ENCODE results near the gene RPS24. TPM values are rescaled to one million over a fixed set of nuclear protein-coding genes. Genes with fewer than 3 reads are reported as not detected.
A peak's percentile ranks its signal among the peaks of the same experiment; 100 is the strongest.

Gene RPS24
- total and polyA plus RNA-seq, 2 of the 13 experiments (the other 11 are each of a cell fraction or from before 2014, with no cell fraction given) = 2,690 to 3,319 TPM

GRCh38 chr10:78042058-78042751 is 8.5 kb downstream of the RPS24 start (continued):
- TF ChIP-seq POGK (CRISPR knock-in tag; conservative IDR thresholded peaks at IDR 0.05) = 0 out of 2 replicates have a peak, but pooled peaks have one; percentile 33
- no peak for TF ChIP-seq PAF1 (CRISPR knock-in tag; IDR thresholded peaks at IDR 0.05)
- TF ChIP-seq GATA4 (IDR thresholded peaks at IDR 0.05; ENCODE audit: borderline replicate concordance, low read depth) = no peak
- TF ChIP-seq SSRP1 (CRISPR knock-in tag; IDR thresholded peaks at IDR 0.05) = peak; percentile 18; the same call in 1 of the 2 replicates
- TF ChIP-seq ZFP36 (IDR thresholded peaks at IDR 0.05; ENCODE audit: borderline replicate concordance, low read depth, low read length, partially characterized antibody) = no peak
- TF ChIP-seq POLR2A (IDR thresholded peaks at IDR 0.05; ENCODE audit: insufficient read depth in 1 of 2, low read depth in 2 of 2, low read length in 2 of 2) = peak; percentile 7 to 51; a peak in 2 of 4 replicates

GRCh38 chr10:78042752-78043104 is 9.1 kb downstream of the RPS24 start:
- in situ Hi-C loops (cut with HindIII; ENCODE audit: extremely low pct_ligation_motif_present, low pct_unique_long_range_greater_than_20kb) = no loop called here
- Histone ChIP-seq H3K79me2 (ENCODE audit: insufficient read depth, low read length) (peaks cover 14% of the 10 kb centered on the region), H3K9ac (ENCODE audit: insufficient read depth, low read depth, low read length) (no peak overlapping the region), H3K27ac (ENCODE audit: extremely low read length, insufficient read depth, low read length) (no peak overlapping the region), H2AFZ (ENCODE audit: low read length) (no peak overlapping the region), H3K4me1 (ENCODE audit: insufficient read depth, low read length) (peaks cover 27% of the 10 kb centered on the region), H3K36me3 (replicated peaks in 1 of 2; ENCODE audit: control insufficient read depth in 1 of 2, insufficient read depth in 2 of 2, low read length in 2 of 2) (peaks cover 16 to 44% of the 10 kb centered on the region in 2 experiments), H3K4me3 (replicated peaks in 1 of 3; ENCODE audit: insufficient read depth in 1 of 3, low read depth in 2 of 3, low read length in 3 of 3) (no peak overlapping the region), H3K9me3 (ENCODE audit: low read length) (no peaks in the 10 kb centered on the region), H4K20me1 (ENCODE audit: insufficient read depth, low read length) (peaks cover 51% of the 10 kb centered on the region), H3K4me2 (ENCODE audit: low read depth, low read length) (no peak overlapping the region), H3K27me3 (ENCODE audit: control insufficient read depth in 1 of 2, insufficient read depth in 2 of 2, low read length in 2 of 2) (no peaks in the 10 kb centered on the region)
- WGBS (ENCODE audit: low lambda C conversion rate) = 98% methylated on average over 6 of the region's 6 CpGs
- CTCF ChIA-PET (ENCODE audit: low intra/inter-chr PET ratio, low total read pairs) = no interaction called here
- BruUV-seq (replicated peaks) = no TSS peak
- intact Hi-C loops (cut with micrococcal nuclease; ENCODE audit: unreplicated experiment) = loop anchor here (10.0 kb wide), 2 partner anchors 262 to 382 kb away; no protein-coding TSS in a partner anchor
- no peak for ATAC-seq
- no peak for DNase-seq (ENCODE audit: low spot score)
- POLR2A ChIA-PET = interaction anchor here (1.2 to 1.4 kb wide), 2 partner anchors 9 to 155 kb away, joined by 3 to 5 read pairs; partner anchors contain the start of gene RPS24
- FAIRE-seq = no peak
- TF ChIP-seq ATF1 (CRISPR knock-in tag; IDR thresholded peaks at IDR 0.05) (no peak), TEAD3 (CRISPR knock-in tag; optimal IDR thresholded peaks at IDR 0.05; ENCODE audit: borderline replicate concordance) (no peak), ZBTB3 (CRISPR knock-in tag; IDR thresholded peaks at IDR 0.05; ENCODE audit: borderline replicate concordance, low read depth) (no peak), POLR2A (IDR thresholded peaks at IDR 0.05; ENCODE audit: insufficient read depth in 1 of 2, low read depth in 2 of 2, low read length in 2 of 2) (peak in 1 of 2 experiments; percentile 26; a peak in 1 of 4 replicates), POLR2G (IDR thresholded peaks at IDR 0.05; ENCODE audit: low read depth, low read length) (no peak; the same call in 1 of the 2 replicates), RNF219 (CRISPR knock-in tag; IDR thresholded peaks at IDR 0.05) (no peak), RARA (CRISPR knock-in tag; IDR thresholded peaks at IDR 0.05) (no peak), KLF9 (CRISPR knock-in tag; IDR thresholded peaks at IDR 0.05; ENCODE audit: low read depth) (no peak), REL (CRISPR knock-in tag; conservative IDR thresholded peaks at IDR 0.05) (no peak), NR2F1 (CRISPR knock-in tag; IDR thresholded peaks at IDR 0.05) (0 out of 4 replicates have a peak, but pooled peaks of 1 of the 2 experiments have one; percentile 30)

Measured in HepG2 (cell line).